ENCODE measurements around the gene AAMP.

- TF ChIP-seq POLR2A (IDR thresholded peaks at IDR 0.05) (no peak), CTCF (IDR thresholded peaks at IDR 0.05) (no peak)
Observed at GRCh38 chr2:218281449-218281848, 11.5 kb upstream of the AAMP start.

Measured in testis (tissue), 2 donors.